ENCODE results near the gene CTNNA3.

The CTNNA3 gene

GRCh38 chr10:67151471-67151870, 544.5 kb downstream of the CTNNA3 start:
- in situ Hi-C loops (cut with HindIII; ENCODE audit: low sequenced_read_pairs): no loop called here
- no peak for TF ChIP-seq CTCF (IDR thresholded peaks at IDR 0.05; ENCODE audit: low read depth, low read length)
- DNase-seq (ENCODE audit: low read depth, low spot score): no peak
- no peak overlapping the region for H3K4me3 ChIP-seq (ENCODE audit: low read depth, low read length)

GRCh38 chr10:67144530-67144929, 551.5 kb downstream of the CTNNA3 start:
- DNase-seq (ENCODE audit: low read depth, low spot score): no peak
- no peak for TF ChIP-seq CTCF (IDR thresholded peaks at IDR 0.05; ENCODE audit: low read depth, low read length)
- in situ Hi-C loops (cut with HindIII; ENCODE audit: low sequenced_read_pairs): no loop called here
- no peak overlapping the region for H3K4me3 ChIP-seq (ENCODE audit: low read depth, low read length)

GRCh38 chr10:67141300-67141699, 554.7 kb downstream of the CTNNA3 start:
- TF ChIP-seq CTCF (IDR thresholded peaks at IDR 0.05; ENCODE audit: low read depth, low read length): no peak
- no peak for DNase-seq (ENCODE audit: low read depth, low spot score)
- in situ Hi-C loops (cut with HindIII; ENCODE audit: low sequenced_read_pairs): no loop called here
- H3K4me3 ChIP-seq (ENCODE audit: low read depth, low read length): no peak overlapping the region

- DNase-seq (ENCODE audit: low read depth, low spot score): no peak
- no peak for TF ChIP-seq CTCF (IDR thresholded peaks at IDR 0.05; ENCODE audit: low read depth, low read length)
- H3K4me3 ChIP-seq (ENCODE audit: low read depth, low read length): no peak overlapping the region
- in situ Hi-C loops (cut with HindIII; ENCODE audit: low sequenced_read_pairs): no loop called here
Measured at GRCh38 chr10:67140641-67141040, 555.4 kb downstream of the CTNNA3 start.

- DNase-seq (ENCODE audit: low read depth, low spot score): no peak
- in situ Hi-C loops (cut with HindIII; ENCODE audit: low sequenced_read_pairs): no loop called here
- H3K4me3 ChIP-seq (ENCODE audit: low read depth, low read length): no peak overlapping the region
- TF ChIP-seq CTCF (IDR thresholded peaks at IDR 0.05; ENCODE audit: low read depth, low read length): no peak
Measured at GRCh38 chr10:67127441-67127840, 568.6 kb downstream of the CTNNA3 start.

- peak; percentile 14 for DNase-seq (ENCODE audit: low read depth, low spot score)
- TF ChIP-seq CTCF (IDR thresholded peaks at IDR 0.05; ENCODE audit: low read depth, low read length): no peak
- no peak overlapping the region for H3K4me3 ChIP-seq (ENCODE audit: low read depth, low read length)
- in situ Hi-C loops (cut with HindIII; ENCODE audit: low sequenced_read_pairs): no loop called here
Measured at GRCh38 chr10:67119651-67120050, 576.3 kb downstream of the CTNNA3 start.

GRCh38 chr10:67115972-67116371, 580.0 kb downstream of the CTNNA3 start:
- peak; percentile 69 for DNase-seq (ENCODE audit: low read depth, low spot score)
- no peak overlapping the region for H3K4me3 ChIP-seq (ENCODE audit: low read depth, low read length)
- in situ Hi-C loops (cut with HindIII; ENCODE audit: low sequenced_read_pairs): no loop called here
- TF ChIP-seq CTCF (IDR thresholded peaks at IDR 0.05; ENCODE audit: low read depth, low read length): no peak
